Measurements from ENCODE around the gene HIBCH.
"Not testable (repeated sequence)": the region's sequence is repeated elsewhere in the genome, so short reads cannot be mapped to it uniquely, and the experiment has no call there.

Gene HIBCH

GRCh38 chr2:190342611-190343010, 23.0 kb upstream of the HIBCH start:
- in situ Hi-C loops (cut with HindIII; ENCODE audit: low sequenced_read_pairs): no loop called here
- no peak for DNase-seq (ENCODE audit: low read depth)
- TF ChIP-seq CTCF (IDR thresholded peaks at IDR 0.05; ENCODE audit: low read depth, low read length, missing control alignments): no peak
- no peak overlapping the region for H3K4me3 ChIP-seq (ENCODE audit: low read depth, low read length)

GRCh38 chr2:190340369-190340768, 20.7 kb upstream of the HIBCH start:
- TF ChIP-seq CTCF (IDR thresholded peaks at IDR 0.05; ENCODE audit: low read depth, low read length, missing control alignments): no peak
- no peak overlapping the region for H3K4me3 ChIP-seq (ENCODE audit: low read depth, low read length)
- in situ Hi-C loops (cut with HindIII; ENCODE audit: low sequenced_read_pairs): no loop called here
- DNase-seq (ENCODE audit: low read depth): no peak

DNA sequence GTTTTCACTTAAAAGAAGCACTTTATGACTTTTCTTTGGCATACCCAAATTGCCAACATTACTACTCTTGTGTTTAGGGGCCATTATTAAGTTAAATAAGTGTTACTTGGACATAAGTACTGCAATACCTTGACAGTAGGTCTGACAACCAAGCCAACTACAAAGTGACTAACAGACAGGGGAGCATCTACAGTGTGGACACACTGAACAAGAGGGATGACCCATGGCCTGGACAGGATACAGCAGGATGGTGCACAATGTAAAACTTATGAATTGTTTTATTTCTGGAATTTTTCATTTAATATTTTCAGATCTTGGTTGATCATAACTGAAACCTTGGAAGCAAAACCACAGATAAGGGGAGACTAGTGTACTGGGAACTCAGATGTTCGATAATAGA, 19.8 kb upstream of the HIBCH start:
- in situ Hi-C loops (cut with HindIII; ENCODE audit: low sequenced_read_pairs): no loop called here
- no peak for DNase-seq (ENCODE audit: low read depth)
- TF ChIP-seq CTCF (IDR thresholded peaks at IDR 0.05; ENCODE audit: low read depth, low read length, missing control alignments): no peak
- H3K4me3 ChIP-seq (ENCODE audit: low read depth, low read length): no peak overlapping the region

- no peak for DNase-seq (ENCODE audit: low read depth)
- in situ Hi-C loops (cut with HindIII; ENCODE audit: low sequenced_read_pairs): no loop called here
- no peak overlapping the region for H3K4me3 ChIP-seq (ENCODE audit: low read depth, low read length)
- no peak for TF ChIP-seq CTCF (IDR thresholded peaks at IDR 0.05; ENCODE audit: low read depth, low read length, missing control alignments)
Observed at GRCh38 chr2:190338453-190338852, 18.8 kb upstream of the HIBCH start.

DNA sequence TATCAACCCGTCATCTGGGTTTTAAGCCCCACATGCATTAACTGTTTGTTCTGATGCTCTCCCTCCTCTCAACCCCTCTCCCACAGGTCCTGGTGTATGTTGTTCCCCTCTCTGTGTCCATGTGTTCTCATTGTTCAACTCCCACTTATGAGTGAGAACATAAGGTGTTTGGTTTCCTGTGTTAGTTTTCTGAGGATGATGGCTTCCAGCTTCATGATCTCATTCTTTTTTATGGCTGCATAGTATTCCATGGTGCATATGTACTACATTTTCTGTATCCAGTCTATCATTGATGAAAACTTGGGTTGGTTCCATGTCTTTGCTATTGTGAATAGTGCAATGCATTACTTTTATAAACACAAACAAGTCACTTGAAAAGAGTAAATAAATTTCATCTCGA, 16.8 kb upstream of the HIBCH start:
- in situ Hi-C loops (cut with HindIII; ENCODE audit: low sequenced_read_pairs): no loop called here
- no peak for TF ChIP-seq CTCF (IDR thresholded peaks at IDR 0.05; ENCODE audit: low read depth, low read length, missing control alignments)
- no peak for DNase-seq (ENCODE audit: low read depth)
- no peak overlapping the region for H3K4me3 ChIP-seq (ENCODE audit: low read depth, low read length)

DNA sequence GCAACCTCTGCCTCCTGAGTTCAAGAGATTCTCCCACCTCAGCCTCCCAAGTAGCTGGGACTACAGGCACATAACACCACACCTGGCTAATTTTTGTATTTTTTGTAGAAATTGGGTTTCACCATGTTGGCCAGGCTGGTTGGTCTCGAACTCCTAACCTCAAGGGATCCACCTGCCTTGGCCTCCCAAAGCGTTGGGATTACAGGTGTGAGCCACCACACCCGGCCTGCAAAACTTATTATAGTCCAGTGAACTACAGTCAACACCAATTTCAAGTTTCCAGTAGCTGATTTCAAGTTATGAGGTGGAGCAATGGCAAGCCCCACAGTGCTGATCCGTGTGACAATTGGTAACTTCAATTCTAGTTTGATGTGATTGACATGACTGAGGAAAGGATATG, 16.0 kb upstream of the HIBCH start:
- DNase-seq (ENCODE audit: low read depth); H3K4me3 ChIP-seq (ENCODE audit: low read depth, low read length); in situ Hi-C loops (cut with HindIII; ENCODE audit: low sequenced_read_pairs): not testable (repeated sequence)

GRCh38 chr2:190335225-190335559, 15.6 kb upstream of the HIBCH start:
- no peak overlapping the region for H3K4me3 ChIP-seq (ENCODE audit: low read depth, low read length)
- in situ Hi-C loops (cut with HindIII; ENCODE audit: low sequenced_read_pairs): no loop called here
- no peak for TF ChIP-seq CTCF (IDR thresholded peaks at IDR 0.05; ENCODE audit: low read depth, low read length, missing control alignments)
- no peak for DNase-seq (ENCODE audit: low read depth)
